Thyroid gland (tissue), 4 donors: Measurements from ENCODE around the gene AMZ1.

ENCODE experiments used
- POLR2A ChIP-seq, 2 donors: fragments of 450-650 bp; IDR thresholded peaks; one replicate each; pipeline ENCODE4 v1.6.1; 2017; ENCODE audit warnings: antibody characterized with exemption in 2 of 2, mild to moderate bottlenecking in 2 of 2, moderate library complexity in 1 of 2
- TF ChIP-seq, protein P1 (sequence below), 6 experiments: fragments of 200-600 bp in 3 of 6; fragments of 450-650 bp in 3 of 6; sonication (generic) in 3 of 6; IDR thresholded peaks; one replicate each; pipeline ENCODE4 v1.5.1; 2016 to 2019; ENCODE audit warnings: antibody characterized with exemption in 6 of 6, mild to moderate bottlenecking in 2 of 6, inconsistent platforms in 1 of 6, moderate library complexity in 1 of 6

GRCh38 chr7:2689951-2690705 lies 2.1 kb downstream of the AMZ1 start:
- no peak for TF ChIP-seq POLR2A (IDR thresholded peaks at IDR 0.05)
- TF ChIP-seq, protein P1, sequence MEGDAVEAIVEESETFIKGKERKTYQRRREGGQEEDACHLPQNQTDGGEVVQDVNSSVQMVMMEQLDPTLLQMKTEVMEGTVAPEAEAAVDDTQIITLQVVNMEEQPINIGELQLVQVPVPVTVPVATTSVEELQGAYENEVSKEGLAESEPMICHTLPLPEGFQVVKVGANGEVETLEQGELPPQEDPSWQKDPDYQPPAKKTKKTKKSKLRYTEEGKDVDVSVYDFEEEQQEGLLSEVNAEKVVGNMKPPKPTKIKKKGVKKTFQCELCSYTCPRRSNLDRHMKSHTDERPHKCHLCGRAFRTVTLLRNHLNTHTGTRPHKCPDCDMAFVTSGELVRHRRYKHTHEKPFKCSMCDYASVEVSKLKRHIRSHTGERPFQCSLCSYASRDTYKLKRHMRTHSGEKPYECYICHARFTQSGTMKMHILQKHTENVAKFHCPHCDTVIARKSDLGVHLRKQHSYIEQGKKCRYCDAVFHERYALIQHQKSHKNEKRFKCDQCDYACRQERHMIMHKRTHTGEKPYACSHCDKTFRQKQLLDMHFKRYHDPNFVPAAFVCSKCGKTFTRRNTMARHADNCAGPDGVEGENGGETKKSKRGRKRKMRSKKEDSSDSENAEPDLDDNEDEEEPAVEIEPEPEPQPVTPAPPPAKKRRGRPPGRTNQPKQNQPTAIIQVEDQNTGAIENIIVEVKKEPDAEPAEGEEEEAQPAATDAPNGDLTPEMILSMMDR (IDR thresholded peaks at IDR 0.05), result no peak
